Fibroblast of the conjunctiva (primary cell): ENCODE results near the gene MICAL2.
A peak's percentile ranks its signal among the peaks of the same experiment; 100 is the strongest.

ENCODE experiments used
- DNase-seq: peaks from one replicate; pipeline ENCODE4 v3.0.0-alpha.2; 2010; ENCODE audit warnings: low read depth

MICAL2 gene

GRCh38 chr11:12271826-12272366 lies 161.5 kb downstream of the MICAL2 start:
- no peak for DNase-seq

- DNase-seq, result no peak
Measured at GRCh38 chr11:12272821-12273617, 162.6 kb downstream of the MICAL2 start.

- no peak for DNase-seq
Measured at GRCh38 chr11:12273618-12273995, 163.2 kb downstream of the MICAL2 start.

- no peak for DNase-seq
Measured at GRCh38 chr11:12274056-12274455, 163.7 kb downstream of the MICAL2 start.

- DNase-seq, result no peak
Measured at GRCh38 chr11:12274558-12275197, 164.3 kb downstream of the MICAL2 start.

GRCh38 chr11:12275818-12276217 lies 165.4 kb downstream of the MICAL2 start:
- DNase-seq, result no peak

GRCh38 chr11:12276356-12276755 lies 166.0 kb downstream of the MICAL2 start:
- DNase-seq, result no peak

- no peak for DNase-seq
Measured at GRCh38 chr11:12276831-12277475, 166.6 kb downstream of the MICAL2 start.

- no peak for DNase-seq
Measured at GRCh38 chr11:12278766-12279671, 168.6 kb downstream of the MICAL2 start.

- no peak for DNase-seq
Measured at GRCh38 chr11:12279672-12280108, 169.3 kb downstream of the MICAL2 start.

GRCh38 chr11:12280199-12280837 lies 169.9 kb downstream of the MICAL2 start:
- no peak for DNase-seq

GRCh38 chr11:12280838-12281565 lies 170.6 kb downstream of the MICAL2 start:
- DNase-seq, result no peak

- peak; percentile 72 for DNase-seq
Measured at GRCh38 chr11:12281571-12282478, 171.4 kb downstream of the MICAL2 start.

- DNase-seq, result no peak
Measured at GRCh38 chr11:12282676-12283075, 172.3 kb downstream of the MICAL2 start.

GRCh38 chr11:12284316-12285050 lies 174.1 kb downstream of the MICAL2 start:
- DNase-seq, result peak; percentile 58

GRCh38 chr11:12285106-12285505 lies 174.7 kb downstream of the MICAL2 start:
- DNase-seq, result peak; percentile 50

- no peak for DNase-seq
Measured at GRCh38 chr11:12285811-12286222, 175.4 kb downstream of the MICAL2 start.

- DNase-seq, result no peak
Measured at GRCh38 chr11:12286606-12287005, 176.2 kb downstream of the MICAL2 start.

- DNase-seq, result peak; percentile 93
Measured at GRCh38 chr11:12287009-12287373, 176.6 kb downstream of the MICAL2 start.
